ENCODE measurements around the gene NR2F2.

The NR2F2 gene

GRCh38 chr15:96332637-96333121 lies 2.2 kb downstream of the NR2F2 start:
- peak overlapping the region; percentile 57 for H3K4me3 ChIP-seq (ENCODE audit: extremely low read depth, insufficient read depth, low read length, poor library complexity, severe bottlenecking)
- H3K36me3 ChIP-seq (ENCODE audit: control insufficient read depth, insufficient read depth, low read length) = peaks cover 13% of the 10 kb centered on the region
- H3K9me3 ChIP-seq (ENCODE audit: control insufficient read depth, low read length) = no peaks in the 10 kb centered on the region
- 2 to 5% methylated on average over 5 to 7 of the region's 12 CpGs for WGBS, 2 experiments (ENCODE audit: insufficient coverage in 2 of 2)
- H3K27ac ChIP-seq (ENCODE audit: low read depth, low read length, severe bottlenecking) = peak overlapping the region; percentile 45
- peaks cover 28% of the 10 kb centered on the region for H3K4me1 ChIP-seq (ENCODE audit: control insufficient read depth, insufficient read depth, low read length, poor library complexity, severe bottlenecking)

GRCh38 chr15:96333131-96334016 lies 2.9 kb downstream of the NR2F2 start:
- H3K4me3 ChIP-seq (ENCODE audit: extremely low read depth, insufficient read depth, low read length, poor library complexity, severe bottlenecking) = peak overlapping the region; percentile 57
- WGBS, 2 experiments (ENCODE audit: insufficient coverage in 2 of 2) = 1% methylated on average over 33 to 40 of the region's 67 CpGs

GRCh38 chr15:96334017-96334704 lies 3.7 kb downstream of the NR2F2 start:
- Histone ChIP-seq H3K36me3 (ENCODE audit: control insufficient read depth, insufficient read depth, low read length) (peaks cover 13% of the 10 kb centered on the region), H3K9me3 (ENCODE audit: control insufficient read depth, low read length) (no peaks in the 10 kb centered on the region), H3K4me3 (ENCODE audit: extremely low read depth, insufficient read depth, low read length, poor library complexity, severe bottlenecking) (peak overlapping the region; percentile 57), H3K27ac (ENCODE audit: low read depth, low read length, severe bottlenecking) (no peak overlapping the region), H3K4me1 (ENCODE audit: control insufficient read depth, insufficient read depth, low read length, poor library complexity, severe bottlenecking) (peaks cover 31% of the 10 kb centered on the region)
- WGBS, 2 experiments (ENCODE audit: insufficient coverage in 2 of 2) = 14 to 17% methylated on average over 49 of the region's 49 CpGs

More at GRCh38 chr15:96333131-96334016, 2.9 kb downstream of the NR2F2 start:
- peak overlapping the region; percentile 45 for H3K27ac ChIP-seq (ENCODE audit: low read depth, low read length, severe bottlenecking)
- H3K36me3 ChIP-seq (ENCODE audit: control insufficient read depth, insufficient read depth, low read length) = peaks cover 13% of the 10 kb centered on the region
- H3K9me3 ChIP-seq (ENCODE audit: control insufficient read depth, low read length) = no peaks in the 10 kb centered on the region
- peaks cover 27% of the 10 kb centered on the region for H3K4me1 ChIP-seq (ENCODE audit: control insufficient read depth, insufficient read depth, low read length, poor library complexity, severe bottlenecking)

GRCh38 chr15:96334705-96335410 lies 4.4 kb downstream of the NR2F2 start:
- Histone ChIP-seq H3K4me1 (ENCODE audit: control insufficient read depth, insufficient read depth, low read length, poor library complexity, severe bottlenecking) (peaks cover 26% of the 10 kb centered on the region), H3K9me3 (ENCODE audit: control insufficient read depth, low read length) (no peaks in the 10 kb centered on the region), H3K4me3 (ENCODE audit: extremely low read depth, insufficient read depth, low read length, poor library complexity, severe bottlenecking) (no peak overlapping the region), H3K27ac (ENCODE audit: low read depth, low read length, severe bottlenecking) (no peak overlapping the region), H3K36me3 (ENCODE audit: control insufficient read depth, insufficient read depth, low read length) (peaks cover 13% of the 10 kb centered on the region)
- WGBS, 2 experiments (ENCODE audit: insufficient coverage in 2 of 2) = 33% methylated on average over 3 to 4 of the region's 5 CpGs

GRCh38 chr15:96335411-96336024 lies 5.0 kb downstream of the NR2F2 start:
- Histone ChIP-seq H3K36me3 (ENCODE audit: control insufficient read depth, insufficient read depth, low read length) (peaks cover 13% of the 10 kb centered on the region), H3K9me3 (ENCODE audit: control insufficient read depth, low read length) (no peaks in the 10 kb centered on the region), H3K4me1 (ENCODE audit: control insufficient read depth, insufficient read depth, low read length, poor library complexity, severe bottlenecking) (peaks cover 30% of the 10 kb centered on the region), H3K4me3 (ENCODE audit: extremely low read depth, insufficient read depth, low read length, poor library complexity, severe bottlenecking) (peak overlapping the region; percentile 23), H3K27ac (ENCODE audit: low read depth, low read length, severe bottlenecking) (no peak overlapping the region)
- 40% methylated on average over 1 of the region's 6 CpGs; no CpG with 5 or more reads in 1 of the 2 experiments for WGBS, 2 experiments (ENCODE audit: insufficient coverage in 2 of 2)

GRCh38 chr15:96336108-96336595 lies 5.7 kb downstream of the NR2F2 start:
- peaks cover 30% of the 10 kb centered on the region for H3K4me1 ChIP-seq (ENCODE audit: control insufficient read depth, insufficient read depth, low read length, poor library complexity, severe bottlenecking)
- WGBS, 2 experiments (ENCODE audit: insufficient coverage in 2 of 2) = 20 to 21% methylated on average over 1 to 3 of the region's 7 CpGs
- no peak overlapping the region for H3K27ac ChIP-seq (ENCODE audit: low read depth, low read length, severe bottlenecking)
- H3K9me3 ChIP-seq (ENCODE audit: control insufficient read depth, low read length) = no peaks in the 10 kb centered on the region
- H3K4me3 ChIP-seq (ENCODE audit: extremely low read depth, insufficient read depth, low read length, poor library complexity, severe bottlenecking) = peak overlapping the region; percentile 23
- peaks cover 13% of the 10 kb centered on the region for H3K36me3 ChIP-seq (ENCODE audit: control insufficient read depth, insufficient read depth, low read length)

- Histone ChIP-seq H3K4me3 (ENCODE audit: extremely low read depth, insufficient read depth, low read length, poor library complexity, severe bottlenecking) (peak overlapping the region; percentile 23), H3K9me3 (ENCODE audit: control insufficient read depth, low read length) (no peaks in the 10 kb centered on the region), H3K4me1 (ENCODE audit: control insufficient read depth, insufficient read depth, low read length, poor library complexity, severe bottlenecking) (peaks cover 36% of the 10 kb centered on the region), H3K36me3 (ENCODE audit: control insufficient read depth, insufficient read depth, low read length) (peaks cover 13% of the 10 kb centered on the region), H3K27ac (ENCODE audit: low read depth, low read length, severe bottlenecking) (no peak overlapping the region)
- 5 to 12% methylated on average over 5 of the region's 9 CpGs for WGBS, 2 experiments (ENCODE audit: insufficient coverage in 2 of 2)
Observed at GRCh38 chr15:96336596-96337364, 6.3 kb downstream of the NR2F2 start.

GRCh38 chr15:96337365-96338023 lies 7.0 kb downstream of the NR2F2 start:
- H3K4me3 ChIP-seq (ENCODE audit: extremely low read depth, insufficient read depth, low read length, poor library complexity, severe bottlenecking) = peak overlapping the region; percentile 23
- H3K27ac ChIP-seq (ENCODE audit: low read depth, low read length, severe bottlenecking) = no peak overlapping the region
- 5 to 16% methylated on average over 7 of the region's 14 CpGs for WGBS, 2 experiments (ENCODE audit: insufficient coverage in 2 of 2)
- no peaks in the 10 kb centered on the region for H3K9me3 ChIP-seq (ENCODE audit: control insufficient read depth, low read length)
- peaks cover 13% of the 10 kb centered on the region for H3K36me3 ChIP-seq (ENCODE audit: control insufficient read depth, insufficient read depth, low read length)
- peaks cover 42% of the 10 kb centered on the region for H3K4me1 ChIP-seq (ENCODE audit: control insufficient read depth, insufficient read depth, low read length, poor library complexity, severe bottlenecking)

GRCh38 chr15:96338074-96338765 lies 7.7 kb downstream of the NR2F2 start:
- Histone ChIP-seq H3K4me3 (ENCODE audit: extremely low read depth, insufficient read depth, low read length, poor library complexity, severe bottlenecking) (no peak overlapping the region), H3K36me3 (ENCODE audit: control insufficient read depth, insufficient read depth, low read length) (peaks cover 13% of the 10 kb centered on the region), H3K9me3 (ENCODE audit: control insufficient read depth, low read length) (no peaks in the 10 kb centered on the region), H3K27ac (ENCODE audit: low read depth, low read length, severe bottlenecking) (no peak overlapping the region), H3K4me1 (ENCODE audit: control insufficient read depth, insufficient read depth, low read length, poor library complexity, severe bottlenecking) (peaks cover 49% of the 10 kb centered on the region)
- WGBS, 2 experiments (ENCODE audit: insufficient coverage in 2 of 2) = 0% methylated on average over 1 of the region's 5 CpGs

Measured in mesodermal cell (in vitro differentiated cells).